GM23338 (cell line): ENCODE results near the gene NPW. TPM values are rescaled to one million over a fixed set of nuclear protein-coding genes. Genes with fewer than 3 reads are reported as not detected.

Experiments used
- ATAC-seq: fragments of 200-7000 bp; cut with Tn5 transposase; 3 replicates; pipeline ENCODE4 v1.9.1; 2020
- DNase-seq: peaks from one replicate; pipeline ENCODE4 v3.0.0-alpha.2; 2015; ENCODE audit warnings: low spot score
- H2AFZ ChIP-seq: fragments of 200-600 bp; sonication (generic); 2 replicates; pipeline ENCODE4 v1.8.0; 2016; ENCODE audit warnings: antibody characterized with exemption, mild to moderate bottlenecking, moderate library complexity
- H3F3A ChIP-seq: fragments of 200-600 bp; sonication (generic); replicated peaks from 2 replicates; pipeline ENCODE4 v1.8.0; 2017; ENCODE audit warnings: antibody characterized with exemption, mixed run types, low read depth
- H3K27ac ChIP-seq: fragments of 200-600 bp; sonication (generic); 2 replicates; pipeline ENCODE4 v1.6.1; 2016; ENCODE audit warnings: low read depth
- H3K27me3 ChIP-seq: fragments of 200-600 bp; sonication (generic); 2 replicates; pipeline ENCODE4 v1.8.0; 2016; ENCODE audit warnings: mild to moderate bottlenecking, mixed run types, moderate library complexity; ENCODE audit not compliant: insufficient read depth
- H3K36me3 ChIP-seq: fragments of 200-600 bp; sonication (generic); 2 replicates; pipeline ENCODE4 v1.8.0; 2016; ENCODE audit warnings: mild to moderate bottlenecking; ENCODE audit not compliant: insufficient read depth
- H3K4me1 ChIP-seq: fragments of 200-600 bp; sonication (generic); 2 replicates; pipeline ENCODE4 v1.8.0; 2016; ENCODE audit warnings: mild to moderate bottlenecking, moderate library complexity; ENCODE audit not compliant: insufficient read depth
- H3K4me2 ChIP-seq: fragments of 200-600 bp; sonication (generic); 2 replicates; pipeline ENCODE4 v1.7.1; 2017; ENCODE audit warnings: mixed run types
- H3K4me3 ChIP-seq: fragments of 200-600 bp; sonication (generic); 2 replicates; pipeline ENCODE4 v1.6.1; 2016; ENCODE audit warnings: mixed run types
- H3K79me2 ChIP-seq: fragments of 200-600 bp; sonication (generic); replicated peaks from 2 replicates; pipeline ENCODE4 v1.8.0; 2017; ENCODE audit warnings: mild to moderate bottlenecking; ENCODE audit not compliant: insufficient read depth
- H3K9me2 ChIP-seq: fragments of 200-600 bp; sonication (generic); 2 replicates; pipeline ENCODE4 v1.8.0; 2017; ENCODE audit not compliant: insufficient read depth
- H4K20me1 ChIP-seq: fragments of 200-600 bp; sonication (generic); replicated peaks from 2 replicates; pipeline ENCODE4 v1.8.0; 2017; ENCODE audit warnings: mild to moderate bottlenecking; ENCODE audit not compliant: insufficient read depth
- H3K27ac Mint-ChIP-seq: 2 replicates; pipeline ENCODE4 v1.8.0; 2020; ENCODE audit warnings: inconsistent platforms, mild to moderate bottlenecking, moderate library complexity, mixed read lengths
- H3K27me3 Mint-ChIP-seq: 3 replicates; pipeline ENCODE4 v1.8.0; 2022; ENCODE audit warnings: low read depth, mild to moderate bottlenecking, moderate library complexity, mixed read lengths, inconsistent platforms; ENCODE audit not compliant: insufficient read depth, poor library complexity
- H3K36me3 Mint-ChIP-seq: 3 replicates; pipeline ENCODE4 v1.8.0; 2021; ENCODE audit warnings: low read depth, mild to moderate bottlenecking, inconsistent platforms, moderate library complexity, mixed read lengths
- H3K4me1 Mint-ChIP-seq: 3 replicates; pipeline ENCODE4 v1.8.0; 2020; ENCODE audit warnings: mild to moderate bottlenecking, inconsistent platforms, mixed read lengths
- H3K4me3 Mint-ChIP-seq: 3 replicates; pipeline ENCODE4 v1.8.0; 2021; ENCODE audit warnings: moderate library complexity, mild to moderate bottlenecking, inconsistent platforms, mixed read lengths
- H3K9me3 Mint-ChIP-seq: 3 replicates; pipeline ENCODE4 v1.8.0; 2020; ENCODE audit warnings: moderate library complexity, mild to moderate bottlenecking, inconsistent platforms, mixed read lengths
- polyA plus RNA-seq: library from polyadenylated mRNA; unstranded; fragments of >200 nt; fragmentation: Nextera tagmentation; extraction: Ambion mirVana; gene quantifications from 2 replicates; pipeline ENCODE4 v1.2.1, GENCODE V29; 2016
- total RNA-seq: library from RNA; depleted of rRNA; stranded (reverse); fragments of >200 nt; shearing (Covaris generic); gene quantifications from 2 replicates; pipeline ENCODE4 v1.2.3, GENCODE V29; 2014
- TF ChIP-seq, protein P1 (sequence below), 2 experiments: fragments of 200-600 bp in 1 of 2; sonication (generic) in 1 of 2; conservative IDR thresholded peaks; 2 replicates each; pipeline versions ENCODE4 v1.5.1 to v1.6.1; 2016 to 2017; ENCODE audit warnings: antibody characterized with exemption in 2 of 2, low read depth in 2 of 2, mild to moderate bottlenecking in 2 of 2, moderate library complexity in 1 of 2
- TF ChIP-seq, protein P2 (sequence below): IDR thresholded peaks from 2 replicates; pipeline ENCODE4 v1.6.1; 2016; ENCODE audit warnings: antibody characterized with exemption
- TF ChIP-seq, protein P3 (sequence below): fragments of 250-450 bp; sonication (Bioruptor Pico); IDR thresholded peaks from 2 replicates; pipeline ENCODE4 v1.5.0; 2020; ENCODE audit warnings: mild to moderate bottlenecking, moderate library complexity

NPW gene
- total and polyA plus RNA-seq, 2 experiments from 2014 or later, result 4.5 to 37.6 TPM

DNA sequence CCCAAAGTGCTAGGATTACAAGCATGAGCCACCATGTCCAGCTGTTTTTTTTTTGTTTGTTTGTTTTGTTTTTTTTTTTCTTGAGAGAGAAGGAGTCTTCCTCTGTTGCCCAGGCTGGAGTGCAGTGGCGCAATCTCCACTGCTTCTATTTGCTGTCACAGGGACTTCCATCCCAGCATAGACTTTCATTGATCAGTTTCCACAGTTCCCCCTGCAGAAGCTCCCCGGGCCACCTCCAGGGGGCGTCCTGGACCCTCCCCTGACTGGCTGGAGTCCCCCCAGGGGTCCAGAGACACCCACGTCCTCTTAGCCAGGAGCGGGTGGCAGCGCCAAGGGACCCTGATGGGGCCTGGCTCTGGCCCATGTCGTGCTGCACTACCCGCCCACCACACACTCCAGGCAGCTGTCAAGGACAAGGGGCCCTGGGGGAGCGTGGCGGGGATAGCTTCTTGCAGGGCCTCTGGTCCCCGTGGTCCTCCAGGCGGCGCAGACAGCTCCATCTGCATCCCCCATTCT is 3.1 kb upstream of the NPW start:
- Histone ChIP-seq H3K4me1 (no peaks in the 10 kb centered on the region), H3K27me3 (peaks cover 38% of the 10 kb centered on the region), H3K36me3 (no peaks in the 10 kb centered on the region), H4K20me1 (no peaks in the 10 kb centered on the region; the same call in 1 of the 2 replicates), H3K9me2 (no peaks in the 10 kb centered on the region), H3K4me2 (no peak overlapping the region), H3K27ac (no peak overlapping the region), H3K79me2 (no peaks in the 10 kb centered on the region), H3F3A (peaks cover 3% of the 10 kb centered on the region; the same call in 1 of the 2 replicates), H2AFZ (no peak overlapping the region), H3K4me3 (no peak overlapping the region)
- Mint-ChIP-seq H3K4me3 (no peak overlapping the region; the same call in 2 of the 3 replicates), H3K36me3 (no peaks in the 10 kb centered on the region), H3K27me3 (peaks cover 37% of the 10 kb centered on the region), H3K4me1 (peaks cover 2% of the 10 kb centered on the region; the same call in 1 of the 3 replicates), H3K9me3 (no peaks in the 10 kb centered on the region), H3K27ac (no peak overlapping the region)
- TF ChIP-seq, protein P1, sequence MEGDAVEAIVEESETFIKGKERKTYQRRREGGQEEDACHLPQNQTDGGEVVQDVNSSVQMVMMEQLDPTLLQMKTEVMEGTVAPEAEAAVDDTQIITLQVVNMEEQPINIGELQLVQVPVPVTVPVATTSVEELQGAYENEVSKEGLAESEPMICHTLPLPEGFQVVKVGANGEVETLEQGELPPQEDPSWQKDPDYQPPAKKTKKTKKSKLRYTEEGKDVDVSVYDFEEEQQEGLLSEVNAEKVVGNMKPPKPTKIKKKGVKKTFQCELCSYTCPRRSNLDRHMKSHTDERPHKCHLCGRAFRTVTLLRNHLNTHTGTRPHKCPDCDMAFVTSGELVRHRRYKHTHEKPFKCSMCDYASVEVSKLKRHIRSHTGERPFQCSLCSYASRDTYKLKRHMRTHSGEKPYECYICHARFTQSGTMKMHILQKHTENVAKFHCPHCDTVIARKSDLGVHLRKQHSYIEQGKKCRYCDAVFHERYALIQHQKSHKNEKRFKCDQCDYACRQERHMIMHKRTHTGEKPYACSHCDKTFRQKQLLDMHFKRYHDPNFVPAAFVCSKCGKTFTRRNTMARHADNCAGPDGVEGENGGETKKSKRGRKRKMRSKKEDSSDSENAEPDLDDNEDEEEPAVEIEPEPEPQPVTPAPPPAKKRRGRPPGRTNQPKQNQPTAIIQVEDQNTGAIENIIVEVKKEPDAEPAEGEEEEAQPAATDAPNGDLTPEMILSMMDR (conservative IDR thresholded peaks at IDR 0.05; ENCODE audit: low read depth in 2 of 2), result peak; percentile 67 to 70
- TF ChIP-seq, protein P2, sequence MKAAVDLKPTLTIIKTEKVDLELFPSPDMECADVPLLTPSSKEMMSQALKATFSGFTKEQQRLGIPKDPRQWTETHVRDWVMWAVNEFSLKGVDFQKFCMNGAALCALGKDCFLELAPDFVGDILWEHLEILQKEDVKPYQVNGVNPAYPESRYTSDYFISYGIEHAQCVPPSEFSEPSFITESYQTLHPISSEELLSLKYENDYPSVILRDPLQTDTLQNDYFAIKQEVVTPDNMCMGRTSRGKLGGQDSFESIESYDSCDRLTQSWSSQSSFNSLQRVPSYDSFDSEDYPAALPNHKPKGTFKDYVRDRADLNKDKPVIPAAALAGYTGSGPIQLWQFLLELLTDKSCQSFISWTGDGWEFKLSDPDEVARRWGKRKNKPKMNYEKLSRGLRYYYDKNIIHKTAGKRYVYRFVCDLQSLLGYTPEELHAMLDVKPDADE, result no peak
- TF ChIP-seq, protein P3, sequence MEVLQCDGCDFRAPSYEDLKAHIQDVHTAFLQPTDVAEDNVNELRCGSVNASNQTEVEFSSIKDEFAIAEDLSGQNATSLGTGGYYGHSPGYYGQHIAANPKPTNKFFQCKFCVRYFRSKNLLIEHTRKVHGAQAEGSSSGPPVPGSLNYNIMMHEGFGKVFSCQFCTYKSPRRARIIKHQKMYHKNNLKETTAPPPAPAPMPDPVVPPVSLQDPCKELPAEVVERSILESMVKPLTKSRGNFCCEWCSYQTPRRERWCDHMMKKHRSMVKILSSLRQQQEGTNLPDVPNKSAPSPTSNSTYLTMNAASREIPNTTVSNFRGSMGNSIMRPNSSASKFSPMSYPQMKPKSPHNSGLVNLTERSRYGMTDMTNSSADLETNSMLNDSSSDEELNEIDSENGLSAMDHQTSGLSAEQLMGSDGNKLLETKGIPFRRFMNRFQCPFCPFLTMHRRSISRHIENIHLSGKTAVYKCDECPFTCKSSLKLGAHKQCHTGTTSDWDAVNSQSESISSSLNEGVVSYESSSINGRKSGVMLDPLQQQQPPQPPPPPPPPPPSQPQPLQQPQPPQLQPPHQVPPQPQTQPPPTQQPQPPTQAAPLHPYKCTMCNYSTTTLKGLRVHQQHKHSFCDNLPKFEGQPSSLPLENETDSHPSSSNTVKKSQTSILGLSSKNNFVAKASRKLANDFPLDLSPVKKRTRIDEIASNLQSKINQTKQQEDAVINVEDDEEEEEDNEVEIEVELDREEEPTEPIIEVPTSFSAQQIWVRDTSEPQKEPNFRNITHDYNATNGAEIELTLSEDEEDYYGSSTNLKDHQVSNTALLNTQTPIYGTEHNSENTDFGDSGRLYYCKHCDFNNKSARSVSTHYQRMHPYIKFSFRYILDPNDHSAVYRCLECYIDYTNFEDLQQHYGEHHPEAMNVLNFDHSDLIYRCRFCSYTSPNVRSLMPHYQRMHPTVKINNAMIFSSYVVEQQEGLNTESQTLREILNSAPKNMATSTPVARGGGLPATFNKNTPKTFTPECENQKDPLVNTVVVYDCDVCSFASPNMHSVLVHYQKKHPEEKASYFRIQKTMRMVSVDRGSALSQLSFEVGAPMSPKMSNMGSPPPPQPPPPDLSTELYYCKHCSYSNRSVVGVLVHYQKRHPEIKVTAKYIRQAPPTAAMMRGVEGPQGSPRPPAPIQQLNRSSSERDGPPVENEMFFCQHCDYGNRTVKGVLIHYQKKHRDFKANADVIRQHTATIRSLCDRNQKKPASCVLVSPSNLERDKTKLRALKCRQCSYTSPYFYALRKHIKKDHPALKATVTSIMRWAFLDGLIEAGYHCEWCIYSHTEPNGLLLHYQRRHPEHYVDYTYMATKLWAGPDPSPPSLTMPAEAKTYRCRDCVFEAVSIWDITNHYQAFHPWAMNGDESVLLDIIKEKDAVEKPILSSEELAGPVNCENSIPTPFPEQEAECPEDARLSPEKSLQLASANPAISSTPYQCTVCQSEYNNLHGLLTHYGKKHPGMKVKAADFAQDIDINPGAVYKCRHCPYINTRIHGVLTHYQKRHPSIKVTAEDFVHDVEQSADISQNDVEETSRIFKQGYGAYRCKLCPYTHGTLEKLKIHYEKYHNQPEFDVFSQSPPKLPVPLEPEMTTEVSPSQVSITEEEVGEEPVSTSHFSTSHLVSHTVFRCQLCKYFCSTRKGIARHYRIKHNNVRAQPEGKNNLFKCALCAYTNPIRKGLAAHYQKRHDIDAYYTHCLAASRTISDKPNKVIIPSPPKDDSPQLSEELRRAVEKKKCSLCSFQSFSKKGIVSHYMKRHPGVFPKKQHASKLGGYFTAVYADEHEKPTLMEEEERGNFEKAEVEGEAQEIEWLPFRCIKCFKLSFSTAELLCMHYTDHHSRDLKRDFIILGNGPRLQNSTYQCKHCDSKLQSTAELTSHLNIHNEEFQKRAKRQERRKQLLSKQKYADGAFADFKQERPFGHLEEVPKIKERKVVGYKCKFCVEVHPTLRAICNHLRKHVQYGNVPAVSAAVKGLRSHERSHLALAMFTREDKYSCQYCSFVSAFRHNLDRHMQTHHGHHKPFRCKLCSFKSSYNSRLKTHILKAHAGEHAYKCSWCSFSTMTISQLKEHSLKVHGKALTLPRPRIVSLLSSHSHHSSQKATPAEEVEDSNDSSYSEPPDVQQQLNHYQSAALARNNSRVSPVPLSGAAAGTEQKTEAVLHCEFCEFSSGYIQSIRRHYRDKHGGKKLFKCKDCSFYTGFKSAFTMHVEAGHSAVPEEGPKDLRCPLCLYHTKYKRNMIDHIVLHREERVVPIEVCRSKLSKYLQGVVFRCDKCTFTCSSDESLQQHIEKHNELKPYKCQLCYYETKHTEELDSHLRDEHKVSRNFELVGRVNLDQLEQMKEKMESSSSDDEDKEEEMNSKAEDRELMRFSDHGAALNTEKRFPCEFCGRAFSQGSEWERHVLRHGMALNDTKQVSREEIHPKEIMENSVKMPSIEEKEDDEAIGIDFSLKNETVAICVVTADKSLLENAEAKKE (CRISPR knock-in tag), result no peak
- ATAC-seq (peak; percentile 15), DNase-seq (no peak)
